A549 (cell line): ENCODE measurements around the gene DHFR2. TPM values are rescaled to one million over a fixed set of nuclear protein-coding genes. Genes with fewer than 3 reads are reported as not detected.

Experiments
- ATAC-seq, 2 experiments: fragments of 200-7000 bp in 1 of 2; fragments of >200 bp in 1 of 2; cut with Nextera tagmentation in 1 of 2; cut with Tn5 transposase in 1 of 2; 3 replicates each; pipeline versions ENCODE4 v1.8.0 to v1.9.1; 2018 to 2020; ENCODE audit warnings: mild to moderate bottlenecking in 1 of 2, moderate library complexity in 1 of 2
- CTCF ChIA-PET: fragments of 300-600 bp; sonication (Branson Sonifier 250); formaldehyde crosslinking; extraction: SDS; loops from one replicate; lab custom pipeline; 2021; ENCODE audit warnings: antibody characterized with exemption, inconsistent platforms; lab: Yijun Ruan, JAX
- POLR2A ChIA-PET: fragments of 350-600 bp; formaldehyde crosslinking; extraction: SDS; loops from one replicate; lab custom pipeline; 2021; ENCODE audit warnings: antibody characterized with exemption, inconsistent platforms; lab: Yijun Ruan, JAX
- DNase-seq, 2 experiments: peaks; one replicate each; pipeline versions ENCODE4 v3.0.0 to v3.0.0-alpha.2; 2011 to 2016; ENCODE audit warnings: low read depth in 1 of 2, low spot score in 1 of 2
- FAIRE-seq: peaks from 2 replicates; lab custom pipeline; 2011; peaks lifted over from hg19 to GRCh38; lab: Jason Lieb, UNC
- H3K27ac ChIP-seq, 2 experiments: fragments of >200 bp; sonication (Bioruptor Twin); formaldehyde crosslinking; 3 replicates each; pipeline ENCODE4 v1.5.1; 2016 to 2017
- H3K4me1 ChIP-seq: fragments of >200 bp; sonication (Bioruptor Twin); formaldehyde crosslinking; 3 replicates; pipeline ENCODE4 v1.6.1; 2016
- H3K4me2 ChIP-seq: fragments of >200 bp; sonication (Bioruptor Twin); formaldehyde crosslinking; 3 replicates; pipeline ENCODE4 v1.6.1; 2016
- H3K4me3 ChIP-seq: fragments of >200 bp; sonication (Bioruptor Twin); formaldehyde crosslinking; 3 replicates; pipeline ENCODE4 v1.5.1; 2016
- H3K9me3 ChIP-seq: fragments of >200 bp; sonication (Bioruptor Twin); formaldehyde crosslinking; 3 replicates; pipeline ENCODE4 v1.6.1; 2016
- BCL3 ChIP-seq: fragments of >200 bp; sonication (Bioruptor Twin); formaldehyde crosslinking; IDR thresholded peaks from 3 replicates; pipeline ENCODE4 v1.6.1; 2016
- CBX8 ChIP-seq: fragments of 200-600 bp; sonication (generic); IDR thresholded peaks from 2 replicates; pipeline ENCODE4 v1.6.1; 2016
- CEBPB ChIP-seq, 2 experiments: fragments of >200 bp in 1 of 2; sonication (Bioruptor Twin) in 1 of 2; formaldehyde crosslinking in 1 of 2; IDR thresholded peaks; 2 replicates each; pipeline ENCODE4 v1.6.1; 2012 to 2016
- CTCF ChIP-seq: fragments of >200 bp; sonication (Bioruptor Twin); formaldehyde crosslinking; IDR thresholded peaks from 3 replicates; pipeline ENCODE4 v1.5.1; 2016
- EHF ChIP-seq: fragments of 250-450 bp; sonication (Bioruptor Pico); IDR thresholded peaks from 2 replicates; pipeline ENCODE4 v1.5.0; 2020; ENCODE audit warnings: mild to moderate bottlenecking
- EP300 ChIP-seq, 2 experiments: fragments of >200 bp; sonication (Bioruptor Twin); formaldehyde crosslinking; IDR thresholded peaks; 2 replicates in 1 of 2; 3 replicates in 1 of 2; pipeline ENCODE4 v1.6.1; 2016 to 2017
- ESRRA ChIP-seq: fragments of 150-350 bp; IDR thresholded peaks from 2 replicates; pipeline ENCODE4 v1.6.1; 2014; ENCODE audit warnings: mild to moderate bottlenecking, low read length, borderline replicate concordance
- HOXA7 ChIP-seq: fragments of 250-450 bp; sonication (Bioruptor Pico); IDR thresholded peaks from 2 replicates; pipeline ENCODE4 v1.5.0; 2020; ENCODE audit warnings: mild to moderate bottlenecking, moderate library complexity
- HOXB5 ChIP-seq: fragments of 250-450 bp; sonication (Bioruptor Pico); IDR thresholded peaks from 2 replicates; pipeline ENCODE4 v1.5.0; 2020; ENCODE audit warnings: mild to moderate bottlenecking, moderate library complexity
- MYC ChIP-seq: IDR thresholded peaks from 2 replicates; pipeline ENCODE4 v1.6.1; 2012; ENCODE audit warnings: mild to moderate bottlenecking, inconsistent platforms, low read length, improper control_type of control experiment, borderline replicate concordance
- NFE2L2 ChIP-seq: fragments of 150-350 bp; conservative IDR thresholded peaks from 2 replicates; pipeline ENCODE4 v1.6.1; 2014; ENCODE audit warnings: low read length
- NR3C1 ChIP-seq: fragments of >200 bp; sonication (Bioruptor Twin); formaldehyde crosslinking; IDR thresholded peaks from 3 replicates; pipeline ENCODE4 v1.6.1; 2017
- PBX3 ChIP-seq: IDR thresholded peaks from 2 replicates; pipeline ENCODE4 v1.6.1; 2012
- RAD21 ChIP-seq, 2 experiments: fragments of >200 bp in 1 of 2; sonication (Bioruptor Twin) in 1 of 2; formaldehyde crosslinking in 1 of 2; IDR thresholded peaks in 1 of 2; conservative IDR thresholded peaks in 1 of 2; 2 replicates in 1 of 2; 3 replicates in 1 of 2; pipeline ENCODE4 v1.6.1; 2012 to 2018; ENCODE audit warnings: inconsistent platforms in 1 of 2
- REST ChIP-seq: fragments of 200-600 bp; sonication (generic); IDR thresholded peaks from 2 replicates; pipeline ENCODE4 v1.6.1; 2016; ENCODE audit warnings: antibody characterized with exemption, mild to moderate bottlenecking, moderate library complexity
- RNF2 ChIP-seq: fragments of 200-600 bp; sonication (generic); IDR thresholded peaks from 2 replicates; pipeline ENCODE4 v1.6.1; 2016; ENCODE audit warnings: low read depth, mild to moderate bottlenecking, antibody characterized with exemption, moderate library complexity, borderline replicate concordance
- TFCP2L1 ChIP-seq: fragments of 250-450 bp; sonication (Bioruptor Pico); IDR thresholded peaks from 2 replicates; pipeline ENCODE4 v1.5.0; 2021; ENCODE audit warnings: mild to moderate bottlenecking
- TP53 ChIP-seq: fragments of 250-450 bp; sonication (Bioruptor Pico); IDR thresholded peaks from 2 replicates; pipeline ENCODE4 v1.5.0; 2021; ENCODE audit warnings: mild to moderate bottlenecking, moderate library complexity
- ZSCAN20 ChIP-seq: fragments of 250-450 bp; sonication (Bioruptor Pico); IDR thresholded peaks from 2 replicates; pipeline ENCODE4 v1.8.0; 2022; ENCODE audit warnings: mild to moderate bottlenecking, moderate library complexity
- WGBS: methylation state at CpG from one replicate; pipeline ENCODE4 v1.1.6; 2017; ENCODE audit errors: missing lambda C conversion rate; 5-methylcytosine and 5-hydroxymethylcytosine counted together
- polyA plus RNA-seq, 4 experiments: library from polyadenylated mRNA; depleted of rRNA in 3 of 4; stranded (reverse); fragments of >200 nt; fragmentation: RNase III in 1 of 4; extraction: RNeasy Plus Mini Kit Qiagen cat#74134 plus additional on column Dnase treatment in 1 of 4; gene quantifications; 2 replicates in 3 of 4; 3 replicates in 1 of 4; pipeline ENCODE4 v1.2.3, GENCODE V29; 2011 to 2017

The DHFR2 gene
- polyA plus RNA-seq, 2 of the 4 experiments (the other 2 are of a cell fraction): 6.2 to 6.3 TPM

GRCh38 chr3:94036909-94037507 is 25.7 kb downstream of the DHFR2 start:
- POLR2A ChIA-PET: no interaction called here
- H3K4me1 ChIP-seq: no peaks in the 10 kb centered on the region
- peak; percentile 93 to 95 for ATAC-seq
- DNase-seq: peak; percentile 34 to 56
- no peaks in the 10 kb centered on the region for H3K9me3 ChIP-seq
- peak; percentile 13 for FAIRE-seq
- TF ChIP-seq RAD21 (conservative IDR thresholded peaks at IDR 0.05 in 1 of 2, IDR thresholded peaks at IDR 0.05 in 1 of 2) (0 out of 5 replicates have a peak, but pooled peaks of 1 of the 2 experiments have one; percentile 12), NR3C1 (no peak), CTCF (peak; percentile 48)
- H3K27ac ChIP-seq: no peak overlapping the region
- no peak overlapping the region for H3K4me2 ChIP-seq
- CTCF ChIA-PET: interaction anchor here (0.6 to 1.8 kb wide), 6 partner anchors 8 to 70 kb away, joined by 3 to 4 read pairs (median 4); partner anchors contain the start of gene STX19
- 41% methylated on average over 3 of the region's 3 CpGs for WGBS
- no peak overlapping the region for H3K4me3 ChIP-seq

- FAIRE-seq (no peak), ATAC-seq (no peak), DNase-seq (no peak)
- POLR2A ChIA-PET: no interaction called here
- no peak within 1 kb of the TSS for H3K4me2 ChIP-seq
- TF ChIP-seq TFCP2L1 (CRISPR knock-in tag) (no peak), ESRRA (no peak), PBX3 (no peak), RNF2 (no peak), ZSCAN20 (CRISPR knock-in tag) (no peak), EP300 (IDR thresholded peaks at IDR 0.05) (no peak), HOXA7 (CRISPR knock-in tag) (no peak), TP53 (CRISPR knock-in tag) (no peak), CTCF (no peak), EHF (CRISPR knock-in tag) (no peak), BCL3 (no peak), REST (no peak), NFE2L2 (no peak), CEBPB (IDR thresholded peaks at IDR 0.05) (no peak), CBX8 (no peak), MYC (no peak), HOXB5 (CRISPR knock-in tag) (no peak)
- CTCF ChIA-PET: interaction anchor here (1.2 kb wide), 1 partner anchor 9 kb away, joined by 4 read pairs; no protein-coding TSS in a partner anchor
- no peak within 1 kb of the TSS for H3K27ac ChIP-seq
- 90% methylated on average over 8 of the region's 8 CpGs for WGBS
- H3K9me3 ChIP-seq: no peaks in the 10 kb centered on the region
- no peak within 1 kb of the TSS for H3K4me3 ChIP-seq
- H3K4me1 ChIP-seq: no peaks in the 10 kb centered on the region
Measured at GRCh38 chr3:94028093-94028837, 34.5 kb downstream of the DHFR2 start, which contains the start of gene STX19. Gene STX19, minus strand, starts transcription at chr3:94028597. Its CDS starts 13,328 bp downstream, at chr3:94015269.
